Measurements from ENCODE around the gene LRRC15. TPM values are rescaled to one million over a fixed set of nuclear protein-coding genes. Genes with fewer than 3 reads are reported as not detected.

Gene LRRC15
- total RNA-seq, 2 donors from 2014 or later = not detected

DNA sequence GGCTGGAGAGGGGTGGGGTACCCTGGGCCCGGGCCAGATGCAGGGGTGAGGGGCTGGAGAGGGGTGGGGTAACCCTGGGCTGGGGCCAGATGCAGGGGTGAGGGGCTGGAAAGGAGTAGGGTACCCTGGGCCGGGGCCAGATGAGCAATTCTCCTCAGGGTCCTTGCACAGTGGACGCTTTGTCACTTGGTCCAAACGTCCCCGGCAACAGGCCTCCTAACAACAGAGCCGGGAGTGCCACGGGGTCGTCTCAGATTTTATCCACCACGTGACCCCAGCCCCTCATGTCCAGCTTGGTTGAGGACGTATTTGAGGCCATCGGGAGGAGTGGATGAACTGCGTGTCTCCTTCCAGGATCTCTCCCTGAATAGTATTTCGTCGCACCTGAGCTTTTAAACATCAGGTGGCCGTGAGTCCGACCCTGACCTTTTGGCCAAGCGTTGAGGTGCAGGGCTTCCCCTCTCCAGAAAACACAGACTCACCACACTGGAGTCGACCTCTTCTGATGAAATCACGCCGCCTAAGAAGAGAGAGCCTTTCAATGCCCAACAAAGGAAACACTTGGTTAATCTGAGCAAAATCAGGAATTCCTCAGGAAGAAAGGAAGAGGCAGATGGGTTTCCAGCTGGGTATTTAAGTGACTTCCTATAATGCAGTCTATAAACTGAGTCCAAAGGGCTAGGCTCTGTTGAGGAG lies 12.8 kb upstream of the LRRC15 start:
- Mint-ChIP-seq H3K27ac (no peak overlapping the region), H3K9me3 (no peaks in the 10 kb centered on the region), H3K4me3 (no peak overlapping the region), H3K36me3 (ENCODE audit: insufficient read depth in 2 of 2) (no peaks in the 10 kb centered on the region), H3K27me3 (ENCODE audit: low read depth) (peaks cover 10% of the 10 kb centered on the region), H3K4me1 (ENCODE audit: low read depth) (no peaks in the 10 kb centered on the region)
- ATAC-seq (replicated peaks in 1 of 2) = no peak
- DNase-seq = no peak

DNA sequence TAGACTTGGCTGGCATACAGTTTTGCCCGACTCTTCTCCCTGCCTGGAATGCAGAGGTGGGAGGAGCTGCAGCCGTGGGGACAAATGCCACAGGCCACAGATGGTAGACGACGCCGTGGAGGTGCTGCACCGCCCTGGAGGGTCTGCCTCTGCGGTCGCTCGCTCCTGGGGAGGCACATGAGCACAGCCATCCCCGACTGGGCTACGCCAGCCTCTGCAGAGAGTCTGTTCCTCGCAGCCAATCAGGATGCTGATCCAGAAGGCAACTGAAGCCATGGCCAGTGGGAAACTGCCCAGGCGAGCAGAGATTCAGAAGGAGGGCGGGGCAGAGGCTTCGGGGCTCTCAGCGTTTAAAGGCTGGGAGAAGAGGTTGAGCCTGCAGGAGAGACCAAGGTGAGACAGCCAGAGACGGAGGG lies 11.9 kb upstream of the LRRC15 start:
- H3K36me3 Mint-ChIP-seq (ENCODE audit: insufficient read depth in 2 of 2) = no peaks in the 10 kb centered on the region
- ATAC-seq (replicated peaks in 1 of 2) (no peak), DNase-seq (no peak)
- no peak overlapping the region for H3K27ac Mint-ChIP-seq
- no peaks in the 10 kb centered on the region for H3K9me3 Mint-ChIP-seq
- H3K4me3 Mint-ChIP-seq = no peak overlapping the region
- H3K27me3 Mint-ChIP-seq (ENCODE audit: low read depth) = peaks cover 10% of the 10 kb centered on the region
- H3K4me1 Mint-ChIP-seq (ENCODE audit: low read depth) = no peaks in the 10 kb centered on the region

DNA sequence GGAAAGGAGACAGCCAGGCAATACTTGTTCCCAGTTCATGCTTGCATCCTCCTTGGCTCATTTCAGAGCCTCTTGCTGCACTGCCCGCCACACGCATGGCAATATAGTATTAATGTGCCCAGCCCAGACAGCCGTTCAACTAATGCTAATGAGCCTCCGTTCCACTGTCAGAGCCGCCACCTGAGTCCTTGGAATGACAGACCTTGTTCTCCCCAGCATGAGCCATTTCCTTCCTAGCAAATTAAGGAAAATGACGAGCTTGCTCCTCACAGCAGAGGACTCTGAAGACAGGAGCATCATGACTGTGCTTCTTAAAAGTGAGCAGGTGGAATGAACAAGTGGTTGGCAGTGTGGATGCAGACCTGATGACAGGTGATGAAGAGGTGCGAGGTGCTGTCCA lies 10.8 kb upstream of the LRRC15 start:
- Mint-ChIP-seq H3K27me3 (ENCODE audit: low read depth) (peaks cover 13% of the 10 kb centered on the region), H3K4me3 (no peak overlapping the region), H3K27ac (no peak overlapping the region), H3K4me1 (ENCODE audit: low read depth) (no peaks in the 10 kb centered on the region), H3K36me3 (ENCODE audit: insufficient read depth in 2 of 2) (no peaks in the 10 kb centered on the region), H3K9me3 (no peaks in the 10 kb centered on the region)
- no peak for ATAC-seq (replicated peaks in 1 of 2)
- no peak for DNase-seq

DNA sequence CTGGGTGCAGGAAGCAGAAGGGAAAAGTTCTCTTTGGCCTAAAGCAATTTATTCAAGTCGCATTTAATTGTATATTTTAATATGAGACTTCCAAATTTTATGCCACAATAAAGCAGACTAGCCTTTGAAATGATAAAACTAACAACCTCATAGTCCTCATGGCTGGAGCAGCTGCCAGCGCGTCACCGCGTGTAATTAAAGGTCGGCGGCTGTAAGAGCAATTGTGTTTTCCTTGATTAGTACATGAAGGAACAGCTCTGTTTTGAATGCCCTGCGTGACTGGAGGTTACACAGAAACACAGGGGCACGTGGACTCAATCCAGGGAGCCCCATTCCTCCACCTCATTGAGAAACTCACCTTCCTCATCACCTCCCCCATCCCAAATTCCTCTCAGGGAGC lies 10.1 kb upstream of the LRRC15 start:
- Mint-ChIP-seq H3K36me3 (ENCODE audit: insufficient read depth in 2 of 2) (no peaks in the 10 kb centered on the region), H3K27me3 (ENCODE audit: low read depth) (peaks cover 19% of the 10 kb centered on the region), H3K4me3 (no peak overlapping the region), H3K27ac (no peak overlapping the region), H3K9me3 (no peaks in the 10 kb centered on the region), H3K4me1 (ENCODE audit: low read depth) (no peaks in the 10 kb centered on the region)
- ATAC-seq (replicated peaks in 1 of 2) (no peak), DNase-seq (no peak)

DNA sequence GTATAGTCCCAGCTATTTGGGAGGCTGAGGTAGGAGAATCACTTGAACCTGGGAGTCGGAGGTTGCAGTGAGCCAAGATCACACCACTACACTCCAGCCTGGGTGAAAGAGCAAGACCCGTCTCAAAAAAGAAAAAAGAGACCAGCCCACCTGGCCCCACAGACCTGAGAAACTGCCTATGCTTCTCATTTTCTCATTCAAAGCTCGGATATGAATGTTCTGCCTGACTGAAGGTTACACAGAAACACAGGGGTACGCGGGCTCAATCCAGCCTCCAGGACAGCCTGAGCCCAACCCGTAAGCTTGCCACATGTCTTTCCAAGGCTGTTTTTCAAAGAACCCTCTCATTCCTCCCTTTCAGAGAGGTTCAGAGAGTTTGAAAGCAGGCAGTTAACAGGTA lies 9.7 kb upstream of the LRRC15 start:
- Mint-ChIP-seq H3K27ac (no peak overlapping the region), H3K4me1 (ENCODE audit: low read depth) (no peaks in the 10 kb centered on the region), H3K9me3 (no peaks in the 10 kb centered on the region), H3K4me3 (no peak overlapping the region), H3K27me3 (ENCODE audit: low read depth) (peaks cover 19% of the 10 kb centered on the region), H3K36me3 (ENCODE audit: insufficient read depth in 2 of 2) (no peaks in the 10 kb centered on the region)
- DNase-seq (no peak), ATAC-seq (replicated peaks in 1 of 2) (no peak)

DNA sequence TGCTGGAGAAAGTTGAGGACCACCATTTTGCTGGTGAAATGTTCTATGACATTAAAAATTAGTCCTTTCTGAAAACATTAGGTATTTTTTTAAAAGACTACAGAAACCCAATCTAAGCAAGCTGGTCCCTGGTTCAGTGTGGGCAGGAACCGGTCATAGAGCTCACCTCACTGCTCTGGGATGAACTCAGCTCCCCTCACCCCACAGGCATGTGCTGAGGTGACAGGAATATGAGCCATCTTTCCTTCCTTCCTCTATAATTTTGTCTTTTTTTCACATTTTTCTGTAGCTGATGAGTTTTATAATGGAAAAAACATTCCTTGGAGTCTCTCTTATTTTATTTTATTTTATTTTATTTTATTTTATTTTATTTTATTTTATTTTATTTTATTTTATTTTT lies 8.2 kb upstream of the LRRC15 start:
- Mint-ChIP-seq H3K4me1 (ENCODE audit: low read depth) (no peaks in the 10 kb centered on the region), H3K4me3 (no peak overlapping the region), H3K36me3 (ENCODE audit: insufficient read depth in 2 of 2) (no peaks in the 10 kb centered on the region), H3K27ac (no peak overlapping the region), H3K27me3 (ENCODE audit: low read depth) (peaks cover 19% of the 10 kb centered on the region), H3K9me3 (no peaks in the 10 kb centered on the region)
- DNase-seq (no peak), ATAC-seq (replicated peaks in 1 of 2) (no peak)

DNA sequence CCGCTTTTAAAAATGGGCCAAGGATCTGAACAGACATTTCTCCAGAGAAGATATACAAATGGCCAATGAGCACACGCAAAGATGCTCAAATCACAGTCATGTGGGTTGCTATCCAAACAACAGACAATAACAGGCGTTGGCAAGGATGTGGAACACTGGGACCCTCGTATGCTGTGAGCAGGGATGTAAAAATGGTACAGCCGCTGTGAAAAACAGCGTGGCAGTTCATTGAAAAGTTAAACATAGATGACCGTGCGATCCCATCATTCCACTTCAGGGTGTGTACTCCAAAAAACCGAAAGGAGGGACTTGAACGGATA lies 6.7 kb upstream of the LRRC15 start:
- DNase-seq (no peak), ATAC-seq (replicated peaks in 1 of 2) (no peak)
- Mint-ChIP-seq H3K27me3 (ENCODE audit: low read depth) (peaks cover 19% of the 10 kb centered on the region), H3K36me3 (ENCODE audit: insufficient read depth in 2 of 2) (no peaks in the 10 kb centered on the region), H3K4me1 (ENCODE audit: low read depth) (no peaks in the 10 kb centered on the region), H3K27ac (no peak overlapping the region), H3K9me3 (no peaks in the 10 kb centered on the region), H3K4me3 (no peak overlapping the region)

DNA sequence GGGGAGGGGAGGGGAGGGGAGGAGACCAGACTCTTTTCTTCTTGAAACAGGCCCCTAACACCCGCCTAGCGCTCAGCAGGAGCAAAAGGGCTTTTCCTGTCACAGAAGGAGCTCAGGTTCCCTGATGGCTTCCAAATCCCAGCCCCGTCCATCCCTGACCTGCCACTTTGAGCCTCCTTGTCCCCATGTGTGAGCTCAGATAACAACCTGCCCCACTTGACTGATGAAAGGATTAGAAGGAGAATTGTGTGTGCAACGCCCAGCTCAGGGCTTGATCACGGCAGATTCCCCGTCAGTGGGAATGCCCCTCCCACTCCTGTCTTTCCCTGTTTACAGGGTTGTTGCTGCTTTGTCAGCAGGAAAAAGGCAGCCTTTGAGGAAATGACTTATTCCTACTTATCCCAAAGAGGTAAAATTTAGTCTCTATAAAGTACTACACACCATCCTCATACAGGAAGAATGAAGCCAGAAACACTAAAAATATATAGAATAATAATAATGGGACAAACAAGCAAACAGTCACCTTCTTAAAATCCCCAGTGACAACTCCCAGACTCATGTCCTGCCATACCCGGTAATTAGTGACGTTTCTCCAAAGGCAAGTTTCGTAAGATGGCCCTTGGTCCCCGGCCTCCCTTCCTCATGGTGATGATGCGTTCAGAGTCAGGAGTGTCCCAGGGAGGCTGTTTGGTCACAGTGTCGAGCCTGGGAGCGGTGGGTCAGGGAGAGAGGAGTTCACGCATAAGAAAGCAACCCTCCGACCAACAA lies 6.1 kb upstream of the LRRC15 start:
- H3K4me3 Mint-ChIP-seq = no peak overlapping the region
- H3K9me3 Mint-ChIP-seq = no peaks in the 10 kb centered on the region
- no peak overlapping the region for H3K27ac Mint-ChIP-seq
- no peaks in the 10 kb centered on the region for H3K4me1 Mint-ChIP-seq (ENCODE audit: low read depth)
- no peak for ATAC-seq (replicated peaks in 1 of 2)
- no peaks in the 10 kb centered on the region for H3K36me3 Mint-ChIP-seq (ENCODE audit: insufficient read depth in 2 of 2)
- peaks cover 22% of the 10 kb centered on the region for H3K27me3 Mint-ChIP-seq (ENCODE audit: low read depth)
- DNase-seq = no peak

DNA sequence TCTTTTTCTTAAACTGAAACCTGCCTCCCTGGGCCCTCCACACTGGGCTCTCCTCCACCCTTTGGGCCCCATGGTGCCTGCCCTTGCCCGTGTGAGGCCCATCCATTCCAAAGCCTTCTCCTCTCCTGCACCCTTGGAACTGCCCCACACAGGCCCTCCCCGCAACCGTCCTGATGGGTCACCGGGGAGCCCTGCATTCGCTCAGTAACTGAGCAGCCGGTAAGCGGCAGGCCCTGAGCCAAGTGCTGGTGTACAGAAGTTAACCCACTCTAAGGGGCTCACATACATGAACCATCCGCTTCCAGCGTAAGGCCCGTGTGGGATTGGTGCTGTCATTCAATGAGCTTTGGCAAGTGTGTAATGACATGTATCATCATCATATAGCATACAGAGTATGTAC lies 5.4 kb upstream of the LRRC15 start:
- ATAC-seq (replicated peaks in 1 of 2) = no peak
- Mint-ChIP-seq H3K27ac (no peak overlapping the region), H3K27me3 (ENCODE audit: low read depth) (peaks cover 29% of the 10 kb centered on the region), H3K36me3 (ENCODE audit: insufficient read depth in 2 of 2) (no peaks in the 10 kb centered on the region), H3K4me1 (ENCODE audit: low read depth) (no peaks in the 10 kb centered on the region), H3K9me3 (no peaks in the 10 kb centered on the region), H3K4me3 (no peak overlapping the region)
- DNase-seq = no peak

DNA sequence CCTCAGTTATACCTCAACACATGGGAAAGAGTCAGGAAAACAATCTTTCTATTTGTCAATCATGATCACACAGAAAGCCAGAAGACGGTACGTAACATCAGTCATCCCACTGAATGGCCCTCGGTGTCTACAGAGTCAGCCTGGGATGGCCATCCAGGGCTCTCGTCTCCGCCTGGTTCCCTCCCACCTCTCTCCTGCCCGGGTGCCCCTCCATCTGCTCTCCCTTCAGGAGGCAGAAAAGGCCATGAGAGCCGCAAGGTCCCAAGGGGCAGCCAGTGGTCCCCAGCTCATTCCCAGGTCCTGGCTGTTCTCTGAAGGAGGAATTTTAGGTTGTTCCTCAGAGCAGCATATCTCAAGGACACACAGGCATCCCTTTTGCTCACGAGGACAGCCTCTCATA lies 4.4 kb upstream of the LRRC15 start:
- H3K4me3 Mint-ChIP-seq = no peak overlapping the region
- H3K4me1 Mint-ChIP-seq (ENCODE audit: low read depth) = no peaks in the 10 kb centered on the region
- H3K9me3 Mint-ChIP-seq = no peaks in the 10 kb centered on the region
- H3K36me3 Mint-ChIP-seq (ENCODE audit: insufficient read depth in 2 of 2) = no peaks in the 10 kb centered on the region
- H3K27ac Mint-ChIP-seq = no peak overlapping the region
- no peak for DNase-seq
- H3K27me3 Mint-ChIP-seq (ENCODE audit: low read depth) = peaks cover 36% of the 10 kb centered on the region
- no peak for ATAC-seq (replicated peaks in 1 of 2)

DNA sequence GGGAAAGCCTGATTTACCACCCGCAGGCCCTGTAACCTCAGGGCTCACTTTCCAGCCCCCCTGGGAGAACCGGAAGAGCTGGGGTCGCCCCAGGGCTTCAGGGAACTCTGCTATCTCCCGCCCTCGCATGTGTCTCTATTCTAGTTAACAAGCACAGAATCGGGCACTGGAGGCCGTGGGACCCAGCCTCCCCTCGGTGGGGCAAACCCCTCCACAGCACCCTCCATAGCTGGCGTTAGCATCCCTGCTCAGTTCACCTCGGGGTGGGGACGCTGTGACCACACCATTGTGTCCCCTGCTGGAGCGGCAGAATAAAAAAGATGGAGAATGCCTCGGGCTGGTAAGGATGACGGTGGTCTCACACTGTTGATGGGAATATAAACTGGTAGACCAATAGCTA lies 3.5 kb upstream of the LRRC15 start:
- no peaks in the 10 kb centered on the region for H3K36me3 Mint-ChIP-seq (ENCODE audit: insufficient read depth in 2 of 2)
- H3K27ac Mint-ChIP-seq = no peak overlapping the region
- peaks cover 36% of the 10 kb centered on the region for H3K27me3 Mint-ChIP-seq (ENCODE audit: low read depth)

DNA sequence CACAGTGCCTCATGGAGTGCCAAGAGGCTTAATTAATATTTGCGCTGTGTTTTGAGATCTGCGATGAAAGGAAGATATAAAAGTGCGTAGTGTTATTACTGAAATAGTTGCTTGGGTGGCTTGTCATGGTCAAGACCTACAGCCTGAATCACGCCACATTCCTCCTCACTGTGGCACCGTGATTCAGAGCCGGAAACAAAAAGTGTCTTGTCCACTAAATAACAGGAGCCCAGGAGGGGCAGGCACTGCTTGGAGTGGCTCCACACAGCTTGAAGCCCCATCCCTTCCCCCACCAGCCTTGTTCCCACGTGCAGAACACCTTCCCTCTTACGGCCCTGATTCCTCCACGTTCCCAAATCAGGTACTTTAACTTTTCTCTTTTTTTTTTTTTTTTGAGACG lies 1.2 kb upstream of the LRRC15 start:
- DNase-seq = no peak
- ATAC-seq (replicated peaks in 1 of 2) = no peak
- Mint-ChIP-seq H3K27me3 (ENCODE audit: low read depth) (peaks cover 40% of the 10 kb centered on the region), H3K4me3 (no peak overlapping the region), H3K27ac (no peak overlapping the region), H3K9me3 (no peaks in the 10 kb centered on the region), H3K36me3 (ENCODE audit: insufficient read depth in 2 of 2) (no peaks in the 10 kb centered on the region), H3K4me1 (ENCODE audit: low read depth) (no peaks in the 10 kb centered on the region)

More for the DNA sequence above, 3.5 kb upstream of the LRRC15 start:
- no peak for ATAC-seq (replicated peaks in 1 of 2)
- DNase-seq = no peak
- no peaks in the 10 kb centered on the region for H3K9me3 Mint-ChIP-seq
- no peaks in the 10 kb centered on the region for H3K4me1 Mint-ChIP-seq (ENCODE audit: low read depth)
- no peak overlapping the region for H3K4me3 Mint-ChIP-seq

DNA sequence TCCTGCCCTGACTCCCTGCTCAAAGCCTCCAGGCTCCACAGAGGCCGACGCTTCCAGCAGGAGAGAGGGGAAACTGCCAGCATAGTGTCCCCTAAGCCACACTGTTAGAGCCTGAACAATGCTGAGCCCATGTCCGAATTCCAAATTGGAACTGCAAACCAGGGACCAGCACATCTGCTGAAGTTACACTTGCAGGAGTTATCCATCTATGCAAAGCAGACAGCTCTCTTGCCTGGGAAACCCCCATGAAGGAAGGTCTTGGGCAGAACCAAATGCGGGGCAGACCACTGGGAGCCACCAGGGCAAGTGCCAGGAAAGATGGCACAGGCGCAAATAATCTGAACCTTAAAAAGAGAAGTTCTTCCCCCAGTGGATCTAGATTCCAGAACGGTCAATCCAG lies 625 bp downstream of the LRRC15 start:
- Mint-ChIP-seq H3K36me3 (ENCODE audit: insufficient read depth in 2 of 2) (no peaks in the 10 kb centered on the region), H3K4me1 (ENCODE audit: low read depth) (no peaks in the 10 kb centered on the region), H3K27ac (no peak overlapping the region), H3K27me3 (ENCODE audit: low read depth) (peaks cover 31% of the 10 kb centered on the region), H3K4me3 (no peak overlapping the region), H3K9me3 (no peaks in the 10 kb centered on the region)
- ATAC-seq (replicated peaks in 1 of 2) (no peak), DNase-seq (no peak)

All from activated T-cell treated with anti-CD3 and anti-CD28 coated beads, Interleukin-2, amount 50 U/mL, for 72 hours (primary cell).